DND-41 (cell line): Measurements from ENCODE around the gene GRK2.

Experiments
- CTCF ChIP-seq: IDR thresholded peaks from 2 replicates; pipeline ENCODE4 v1.5.1; 2012; ENCODE audit warnings: borderline replicate concordance, low read length, moderate library complexity, mild to moderate bottlenecking; ENCODE audit not compliant: poor library complexity, severe bottlenecking; ENCODE audit errors: extremely low read depth
- EZH2 ChIP-seq: IDR thresholded peaks from 3 replicates; pipeline ENCODE4 v1.6.1; 2012; ENCODE audit warnings: borderline replicate concordance, low read depth, mild to moderate bottlenecking, moderate library complexity, low read length, inconsistent platforms; ENCODE audit not compliant: severe bottlenecking

GRCh38 chr11:67240576-67241389, 25.5 kb upstream of the GRK2 start:
- no peak for TF ChIP-seq CTCF
- no peak for TF ChIP-seq EZH2
